GM23338 (cell line): ENCODE data around the gene LRRC3C. TPM values are rescaled to one million over a fixed set of nuclear protein-coding genes. Genes with fewer than 3 reads are reported as not detected.

ENCODE experiments used
- ATAC-seq: fragments of 200-7000 bp; cut with Tn5 transposase; 3 replicates; pipeline ENCODE4 v1.9.1; 2020
- DNase-seq: peaks from one replicate; pipeline ENCODE4 v3.0.0-alpha.2; 2015; ENCODE audit warnings: low spot score
- H2AFZ ChIP-seq: fragments of 200-600 bp; sonication (generic); 2 replicates; pipeline ENCODE4 v1.8.0; 2016; ENCODE audit warnings: antibody characterized with exemption, mild to moderate bottlenecking, moderate library complexity
- H3F3A ChIP-seq: fragments of 200-600 bp; sonication (generic); replicated peaks from 2 replicates; pipeline ENCODE4 v1.8.0; 2017; ENCODE audit warnings: antibody characterized with exemption, mixed run types, low read depth
- H3K27ac ChIP-seq: fragments of 200-600 bp; sonication (generic); 2 replicates; pipeline ENCODE4 v1.6.1; 2016; ENCODE audit warnings: low read depth
- H3K27me3 ChIP-seq: fragments of 200-600 bp; sonication (generic); 2 replicates; pipeline ENCODE4 v1.8.0; 2016; ENCODE audit warnings: mild to moderate bottlenecking, mixed run types, moderate library complexity; ENCODE audit not compliant: insufficient read depth
- H3K36me3 ChIP-seq: fragments of 200-600 bp; sonication (generic); 2 replicates; pipeline ENCODE4 v1.8.0; 2016; ENCODE audit warnings: mild to moderate bottlenecking; ENCODE audit not compliant: insufficient read depth
- H3K4me1 ChIP-seq: fragments of 200-600 bp; sonication (generic); 2 replicates; pipeline ENCODE4 v1.8.0; 2016; ENCODE audit warnings: mild to moderate bottlenecking, moderate library complexity; ENCODE audit not compliant: insufficient read depth
- H3K4me2 ChIP-seq: fragments of 200-600 bp; sonication (generic); 2 replicates; pipeline ENCODE4 v1.7.1; 2017; ENCODE audit warnings: mixed run types
- H3K4me3 ChIP-seq: fragments of 200-600 bp; sonication (generic); 2 replicates; pipeline ENCODE4 v1.6.1; 2016; ENCODE audit warnings: mixed run types
- H3K79me2 ChIP-seq: fragments of 200-600 bp; sonication (generic); replicated peaks from 2 replicates; pipeline ENCODE4 v1.8.0; 2017; ENCODE audit warnings: mild to moderate bottlenecking; ENCODE audit not compliant: insufficient read depth
- H3K9me2 ChIP-seq: fragments of 200-600 bp; sonication (generic); 2 replicates; pipeline ENCODE4 v1.8.0; 2017; ENCODE audit not compliant: insufficient read depth
- H4K20me1 ChIP-seq: fragments of 200-600 bp; sonication (generic); replicated peaks from 2 replicates; pipeline ENCODE4 v1.8.0; 2017; ENCODE audit warnings: mild to moderate bottlenecking; ENCODE audit not compliant: insufficient read depth
- H3K27ac Mint-ChIP-seq: 2 replicates; pipeline ENCODE4 v1.8.0; 2020; ENCODE audit warnings: inconsistent platforms, mild to moderate bottlenecking, moderate library complexity, mixed read lengths
- H3K27me3 Mint-ChIP-seq: 3 replicates; pipeline ENCODE4 v1.8.0; 2022; ENCODE audit warnings: low read depth, mild to moderate bottlenecking, moderate library complexity, mixed read lengths, inconsistent platforms; ENCODE audit not compliant: insufficient read depth, poor library complexity
- H3K36me3 Mint-ChIP-seq: 3 replicates; pipeline ENCODE4 v1.8.0; 2021; ENCODE audit warnings: low read depth, mild to moderate bottlenecking, inconsistent platforms, moderate library complexity, mixed read lengths
- H3K4me1 Mint-ChIP-seq: 3 replicates; pipeline ENCODE4 v1.8.0; 2020; ENCODE audit warnings: mild to moderate bottlenecking, inconsistent platforms, mixed read lengths
- H3K4me3 Mint-ChIP-seq: 3 replicates; pipeline ENCODE4 v1.8.0; 2021; ENCODE audit warnings: moderate library complexity, mild to moderate bottlenecking, inconsistent platforms, mixed read lengths
- H3K9me3 Mint-ChIP-seq: 3 replicates; pipeline ENCODE4 v1.8.0; 2020; ENCODE audit warnings: moderate library complexity, mild to moderate bottlenecking, inconsistent platforms, mixed read lengths
- CREB1 ChIP-seq: fragments of 250-450 bp; sonication (Bioruptor Pico); IDR thresholded peaks from 2 replicates; pipeline ENCODE4 v1.5.0; 2020; ENCODE audit warnings: low read depth, mild to moderate bottlenecking, moderate library complexity
- EZH2phosphoT487 ChIP-seq: fragments of 200-600 bp; sonication (generic); IDR thresholded peaks from one replicate; pipeline ENCODE4 v1.8.1; 2018; ENCODE audit warnings: antibody characterized with exemption; ENCODE audit not compliant: unreplicated experiment
- POLR2AphosphoS5 ChIP-seq: IDR thresholded peaks from 2 replicates; pipeline ENCODE4 v1.6.1; 2016; ENCODE audit warnings: antibody characterized with exemption, low read depth
- ZNF331 ChIP-seq: fragments of 250-450 bp; sonication (Bioruptor Pico); IDR thresholded peaks from 2 replicates; pipeline ENCODE4 v1.5.0; 2020; ENCODE audit warnings: low read depth, mild to moderate bottlenecking, moderate library complexity
- ZNF462 ChIP-seq: fragments of 250-450 bp; sonication (Bioruptor Pico); IDR thresholded peaks from 2 replicates; pipeline ENCODE4 v1.5.0; 2020; ENCODE audit warnings: mild to moderate bottlenecking, moderate library complexity
- polyA plus RNA-seq: library from polyadenylated mRNA; unstranded; fragments of >200 nt; fragmentation: Nextera tagmentation; extraction: Ambion mirVana; gene quantifications from 2 replicates; pipeline ENCODE4 v1.2.1, GENCODE V29; 2016
- total RNA-seq: library from RNA; depleted of rRNA; stranded (reverse); fragments of >200 nt; shearing (Covaris generic); gene quantifications from 2 replicates; pipeline ENCODE4 v1.2.3, GENCODE V29; 2014

LRRC3C gene
- total and polyA plus RNA-seq, 2 experiments from 2014 or later, result 0.24 TPM; not detected in 1

DNA sequence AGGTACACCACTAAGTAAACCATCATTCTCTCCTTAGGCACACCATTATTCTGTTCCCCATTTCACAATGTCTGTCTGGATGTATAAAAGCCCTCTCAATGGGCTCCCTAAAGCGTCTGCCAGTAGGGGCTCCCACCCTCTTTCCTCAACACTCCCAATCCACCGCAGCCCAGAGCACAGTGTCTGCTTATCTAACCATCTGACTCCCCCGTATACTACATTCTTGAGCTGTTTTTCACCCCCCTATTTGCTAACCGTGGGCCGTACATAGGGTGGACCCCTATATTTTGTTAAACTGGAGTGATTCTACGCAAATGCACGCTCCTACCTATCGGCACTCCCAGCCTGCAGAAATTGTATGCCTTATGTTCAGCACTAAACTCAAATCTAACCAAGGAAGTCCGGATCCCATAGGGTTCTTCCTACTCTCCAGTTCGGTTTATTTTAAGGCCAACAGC is 52.4 kb downstream of the LRRC3C start (continued):
- TF ChIP-seq ZNF462 (CRISPR knock-in tag) (no peak), POLR2AphosphoS5 (no peak)

- peaks cover 28% of the 10 kb centered on the region for H3K36me3 Mint-ChIP-seq
- Histone ChIP-seq H3K79me2 (peaks cover 29% of the 10 kb centered on the region), H3K4me1 (peaks cover 20% of the 10 kb centered on the region), H3K27ac (peak within 1 kb of the TSS; percentile 85), H3K4me2 (peak within 1 kb of the TSS; percentile 99), H3K4me3 (peak within 1 kb of the TSS; percentile 77), H3F3A (peaks cover 8% of the 10 kb centered on the region; the same call in 1 of the 2 replicates), H2AFZ (peak within 1 kb of the TSS; percentile 91), H3K9me2 (no peaks in the 10 kb centered on the region), H4K20me1 (peaks cover 16% of the 10 kb centered on the region), H3K27me3 (no peaks in the 10 kb centered on the region), H3K36me3 (peaks cover 13% of the 10 kb centered on the region)
- peak within 1 kb of the TSS; percentile 92 for H3K4me3 Mint-ChIP-seq
- ATAC-seq, result peak; percentile 89
- peak; percentile 99 for DNase-seq
- peak within 1 kb of the TSS; percentile 94 for H3K27ac Mint-ChIP-seq
- H3K27me3 Mint-ChIP-seq, result peaks cover 9% of the 10 kb centered on the region
- H3K9me3 Mint-ChIP-seq, result no peaks in the 10 kb centered on the region
- H3K4me1 Mint-ChIP-seq, result peaks cover 23% of the 10 kb centered on the region
- TF ChIP-seq ZNF462 (CRISPR knock-in tag), result no peak
- TF ChIP-seq POLR2AphosphoS5, result peak; percentile 81
- TF ChIP-seq CREB1 (CRISPR knock-in tag), result peak; percentile 99
- no peak for TF ChIP-seq EZH2phosphoT487
- TF ChIP-seq ZNF331 (CRISPR knock-in tag), result no peak
Observed at GRCh38 chr17:39980351-39981206, 53.0 kb downstream of the LRRC3C start, which contains the start of gene PSMD3. TSS of gene PSMD3 (plus strand) at chr17:39980807. CDS start at chr17:39980971, 164 bp downstream.
